GM23248 (cell line): ENCODE data around the gene C4orf51. TPM values are rescaled to one million over a fixed set of nuclear protein-coding genes. Genes with fewer than 3 reads are reported as not detected.

ENCODE experiments used
- DNase-seq: peaks from one replicate; pipeline ENCODE4 v3.0.0-alpha.2; 2015
- H2AFZ ChIP-seq: fragments of 200-600 bp; sonication (generic); 2 replicates; pipeline ENCODE4 v1.6.1; 2016; ENCODE audit warnings: antibody characterized with exemption
- H3F3A ChIP-seq: fragments of 200-600 bp; sonication (generic); 2 replicates; pipeline ENCODE4 v1.6.1; 2016; ENCODE audit warnings: mild to moderate bottlenecking, antibody characterized with exemption, mixed run types; ENCODE audit not compliant: insufficient read depth
- H3K27ac ChIP-seq: fragments of 200-600 bp; sonication (generic); 2 replicates; pipeline ENCODE4 v1.5.1; 2016; ENCODE audit warnings: mild to moderate bottlenecking
- H3K27me3 ChIP-seq: fragments of 200-600 bp; sonication (generic); replicated peaks from 2 replicates; pipeline ENCODE4 v1.6.1; 2016; ENCODE audit warnings: mild to moderate bottlenecking; ENCODE audit not compliant: insufficient read depth
- H3K36me3 ChIP-seq: fragments of 200-600 bp; sonication (generic); 2 replicates; pipeline ENCODE4 v1.6.1; 2016; ENCODE audit warnings: low read depth, mild to moderate bottlenecking
- H3K4me1 ChIP-seq: fragments of 200-600 bp; sonication (generic); 2 replicates; pipeline ENCODE4 v1.6.1; 2016; ENCODE audit warnings: mild to moderate bottlenecking; ENCODE audit not compliant: insufficient read depth
- H3K4me2 ChIP-seq: fragments of 200-600 bp; sonication (generic); one replicate; pipeline ENCODE4 v1.6.1; 2016; ENCODE audit warnings: mild to moderate bottlenecking; ENCODE audit not compliant: unreplicated experiment
- H3K4me3 ChIP-seq: fragments of 200-600 bp; sonication (generic); 2 replicates; pipeline ENCODE4 v1.5.1; 2016; ENCODE audit warnings: mild to moderate bottlenecking
- H3K79me2 ChIP-seq: fragments of 200-600 bp; sonication (generic); 2 replicates; pipeline ENCODE4 v1.6.1; 2016; ENCODE audit warnings: mild to moderate bottlenecking; ENCODE audit not compliant: insufficient read depth
- H3K9ac ChIP-seq: fragments of 200-600 bp; sonication (generic); 2 replicates; pipeline ENCODE4 v1.6.1; 2016; ENCODE audit warnings: mild to moderate bottlenecking
- H3K9me2 ChIP-seq: fragments of 200-600 bp; sonication (generic); 2 replicates; pipeline ENCODE4 v1.6.1; 2016; ENCODE audit warnings: mixed run types, mild to moderate bottlenecking, moderate library complexity; ENCODE audit not compliant: insufficient read depth
- H3K9me3 ChIP-seq: fragments of 200-600 bp; sonication (generic); one replicate; pipeline ENCODE4 v1.6.1; 2017; ENCODE audit warnings: low read depth
- H4K20me1 ChIP-seq: fragments of 200-600 bp; sonication (generic); 2 replicates; pipeline ENCODE4 v1.6.0; 2016; ENCODE audit not compliant: insufficient read depth
- EZH2 ChIP-seq: fragments of 200-600 bp; sonication (generic); IDR thresholded peaks from 2 replicates; pipeline ENCODE4 v1.6.1; 2018; ENCODE audit warnings: antibody characterized with exemption, mild to moderate bottlenecking; ENCODE audit not compliant: insufficient read depth, poor library complexity, severe bottlenecking
- EZH2phosphoT487 ChIP-seq: fragments of 200-600 bp; sonication (generic); IDR thresholded peaks from 2 replicates; pipeline ENCODE4 v1.6.1; 2018; ENCODE audit warnings: antibody characterized with exemption, moderate library complexity, mild to moderate bottlenecking, low read depth; ENCODE audit not compliant: insufficient read depth
- WGBS, 2 experiments: methylation state at CpG; one replicate each; pipeline ENCODE4 v1.1.6; 2015 to 2017; ENCODE audit warnings: low lambda C conversion rate in 2 of 2, low coverage in 1 of 2; ENCODE audit errors: missing lambda C conversion rate in 2 of 2; 5-methylcytosine and 5-hydroxymethylcytosine counted together
- in situ Hi-C: fragments of 300-500 bp; cut with MboI; formaldehyde crosslinking; loops from 2 replicates; pipeline ENCODE4 v1.15.0; 2020
- polyA plus RNA-seq: library from polyadenylated mRNA; unstranded; fragments of >200 nt; fragmentation: Nextera tagmentation; extraction: Ambion mirVana; gene quantifications from 2 replicates; pipeline ENCODE4 v1.2.1, GENCODE V29; 2016
- total RNA-seq: library from RNA; depleted of rRNA; stranded (reverse); fragments of >200 nt; shearing (Covaris generic); gene quantifications from 2 replicates; pipeline ENCODE4 v1.2.3, GENCODE V29; 2014

Gene C4orf51
- total and polyA plus RNA-seq, 2 experiments from 2014 or later: not detected

DNA sequence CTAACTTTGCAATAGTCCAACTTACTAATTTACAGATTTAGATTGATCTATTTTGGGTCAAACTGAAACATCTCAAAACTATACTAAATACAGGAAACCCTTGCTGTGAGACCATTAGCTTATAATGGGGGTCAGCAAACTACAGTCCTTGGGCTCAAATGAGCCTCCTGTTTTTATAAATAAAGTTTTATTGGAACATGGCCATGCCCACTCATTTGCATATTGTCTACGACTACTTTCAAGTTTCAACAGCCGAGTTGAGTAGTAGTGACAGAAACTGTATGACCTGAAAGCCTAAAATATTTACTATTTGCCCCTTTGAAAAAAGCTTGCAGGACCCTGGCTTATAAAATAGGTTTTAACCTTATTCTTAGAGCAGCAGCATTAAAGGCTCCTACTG lies 92.4 kb downstream of the C4orf51 start:
- peaks cover 18% of the 10 kb centered on the region; the same call in 1 of the 2 replicates for H3K36me3 ChIP-seq

DNA sequence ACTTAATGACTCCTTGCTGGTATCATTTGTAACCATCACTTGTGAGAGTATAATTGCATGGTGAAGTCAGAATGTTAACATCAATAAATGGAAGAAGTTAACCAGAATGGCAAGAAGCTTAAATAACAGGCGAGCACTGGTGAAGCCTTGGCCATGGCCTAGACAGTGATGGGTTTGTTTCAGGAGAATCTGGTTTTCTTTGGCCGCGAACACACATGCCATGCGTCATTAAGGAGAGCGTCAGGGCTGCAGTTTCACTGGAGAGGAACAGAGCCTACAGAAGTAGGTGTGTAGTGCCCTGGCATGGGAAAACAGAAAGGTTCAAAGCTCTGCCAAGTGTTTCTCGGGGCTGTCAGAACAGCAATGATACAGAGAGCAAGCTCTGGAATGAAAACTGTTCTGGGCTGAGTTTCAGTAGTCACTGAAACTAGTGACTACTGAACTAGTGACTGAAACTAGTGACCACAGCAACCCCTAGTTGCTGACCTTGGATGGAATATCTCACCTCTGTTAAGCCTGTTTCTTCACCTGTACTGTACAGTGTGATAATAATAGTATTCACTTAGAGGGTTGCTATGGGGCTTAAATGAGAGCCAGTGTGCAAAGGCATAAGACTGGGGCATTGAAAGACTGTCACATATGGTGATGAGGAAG lies 93.8 kb downstream of the C4orf51 start:
- TF ChIP-seq EZH2phosphoT487 (no peak), EZH2 (no peak)
- Histone ChIP-seq H4K20me1 (no peaks in the 10 kb centered on the region), H3K27me3 (no peaks in the 10 kb centered on the region), H3K4me2 (no peak overlapping the region), H3K9ac (no peak overlapping the region), H3K9me3 (no peaks in the 10 kb centered on the region), H3K4me3 (no peak overlapping the region), H3K79me2 (no peaks in the 10 kb centered on the region), H3K36me3 (peaks cover 12% of the 10 kb centered on the region; the same call in 1 of the 2 replicates), H2AFZ (no peak overlapping the region), H3K27ac (no peak overlapping the region), H3K4me1 (no peaks in the 10 kb centered on the region), H3F3A (no peaks in the 10 kb centered on the region), H3K9me2 (no peaks in the 10 kb centered on the region)
- in situ Hi-C loops: no loop called here
- 89 to 91% methylated on average over 6 of the region's 6 CpGs for WGBS, 2 experiments
- no peak for DNase-seq

More for the DNA sequence above, 92.4 kb downstream of the C4orf51 start:
- no peak overlapping the region for H3K4me2 ChIP-seq
- no peaks in the 10 kb centered on the region for H3K9me3 ChIP-seq
- H3K9me2 ChIP-seq: no peaks in the 10 kb centered on the region
- no peaks in the 10 kb centered on the region for H4K20me1 ChIP-seq
- H3K4me3 ChIP-seq: no peak overlapping the region
- TF ChIP-seq EZH2phosphoT487 (no peak), EZH2 (no peak)
- H3F3A ChIP-seq: no peaks in the 10 kb centered on the region
- whole genome bisulfite sequencing, 2 experiments: 98 to 99% methylated on average over 2 of the region's 2 CpGs
- no peak overlapping the region for H2AFZ ChIP-seq
- H3K4me1 ChIP-seq: no peaks in the 10 kb centered on the region
- in situ Hi-C loops: no loop called here
- no peaks in the 10 kb centered on the region for H3K79me2 ChIP-seq
- H3K27ac ChIP-seq: no peak overlapping the region
- DNase-seq: no peak
- no peak overlapping the region for H3K9ac ChIP-seq
- no peaks in the 10 kb centered on the region for H3K27me3 ChIP-seq

DNA sequence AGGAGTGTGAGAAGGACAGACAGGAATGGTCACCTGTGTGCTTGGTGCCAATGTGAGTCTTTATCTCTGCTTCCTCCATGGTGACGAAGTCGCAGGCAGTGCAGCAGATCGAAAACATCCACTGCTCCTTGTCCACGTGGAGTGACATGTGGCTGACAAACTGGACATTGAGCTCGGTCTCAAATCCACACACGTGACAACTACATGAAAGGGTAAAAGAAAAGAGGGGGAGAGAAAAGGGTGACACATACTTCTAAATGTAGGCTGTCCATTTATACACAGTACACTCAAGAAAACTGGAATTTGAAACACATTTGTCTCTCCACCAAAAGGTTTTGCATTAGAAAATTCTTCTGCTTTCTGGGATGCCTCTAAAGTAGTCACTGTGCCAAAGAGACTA lies 94.5 kb downstream of the C4orf51 start:
- Histone ChIP-seq H3K4me1 (no peaks in the 10 kb centered on the region), H3K9me3 (no peaks in the 10 kb centered on the region), H3K27ac (no peak overlapping the region), H3K79me2 (no peaks in the 10 kb centered on the region), H3K27me3 (no peaks in the 10 kb centered on the region), H4K20me1 (no peaks in the 10 kb centered on the region), H2AFZ (no peak overlapping the region), H3F3A (no peaks in the 10 kb centered on the region), H3K4me2 (no peak overlapping the region), H3K36me3 (peaks cover 12% of the 10 kb centered on the region; the same call in 1 of the 2 replicates), H3K9ac (no peak overlapping the region), H3K4me3 (no peak overlapping the region), H3K9me2 (no peaks in the 10 kb centered on the region)
- WGBS, 2 experiments: 95 to 97% methylated on average over 6 of the region's 6 CpGs
- in situ Hi-C loops: no loop called here
- no peak for TF ChIP-seq EZH2phosphoT487
- no peak for TF ChIP-seq EZH2
- no peak for DNase-seq

DNA sequence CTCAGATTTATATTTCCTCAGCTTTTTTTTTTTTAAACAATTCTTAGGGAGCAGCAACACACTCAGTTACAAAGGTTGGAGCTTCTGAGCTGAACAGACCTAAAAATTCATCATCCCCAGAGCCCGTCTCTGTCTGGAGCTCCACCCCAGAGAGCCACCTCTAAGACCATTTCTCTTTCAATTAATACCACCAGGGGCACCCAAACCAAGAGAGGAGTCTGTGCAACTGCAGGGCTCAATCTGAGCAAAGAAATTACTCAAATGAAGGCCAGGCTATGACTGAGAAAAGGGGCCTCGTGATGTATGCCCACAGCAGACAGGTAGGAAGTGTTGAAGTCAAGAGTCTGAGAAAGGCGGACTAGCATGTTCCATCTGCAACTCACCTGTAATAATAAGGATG lies 95.5 kb downstream of the C4orf51 start:
- no peaks in the 10 kb centered on the region for H3K4me1 ChIP-seq
- H3K27me3 ChIP-seq: no peaks in the 10 kb centered on the region
- in situ Hi-C loops: no loop called here
- no peak overlapping the region for H3K9ac ChIP-seq
- TF ChIP-seq EZH2 (no peak), EZH2phosphoT487 (no peak)
- no peak overlapping the region for H3K27ac ChIP-seq
- DNase-seq: no peak
- H3K9me2 ChIP-seq: no peaks in the 10 kb centered on the region
- no peaks in the 10 kb centered on the region for H3K9me3 ChIP-seq
- 95 to 96% methylated on average over 3 of the region's 3 CpGs for WGBS, 2 experiments
- H3K4me3 ChIP-seq: no peak overlapping the region
- no peak overlapping the region for H3K4me2 ChIP-seq
- no peaks in the 10 kb centered on the region for H3K79me2 ChIP-seq
- H2AFZ ChIP-seq: no peak overlapping the region
- no peaks in the 10 kb centered on the region for H3F3A ChIP-seq
- no peaks in the 10 kb centered on the region for H4K20me1 ChIP-seq
- H3K36me3 ChIP-seq: peaks cover 12% of the 10 kb centered on the region; the same call in 1 of the 2 replicates
